ENCODE data around the gene TNIK.

TNIK gene

GRCh38 chr3:171261487-171261886 is 198.7 kb downstream of the TNIK start:
- no peaks in the 10 kb centered on the region for H3F3A ChIP-seq (ENCODE audit: low read depth)
- no peak overlapping the region for H2AFZ ChIP-seq (ENCODE audit: low read length)
- H3K27me3 ChIP-seq (ENCODE audit: insufficient read depth, low read length, poor library complexity, severe bottlenecking) = no peaks in the 10 kb centered on the region
- no peak overlapping the region for H3K4me2 ChIP-seq (ENCODE audit: low read depth, low read length, poor library complexity, severe bottlenecking)
- TF ChIP-seq CTCF (conservative IDR thresholded peaks at IDR 0.05; ENCODE audit: low read length) (no peak), EZH2phosphoT487 (IDR thresholded peaks at IDR 0.05; ENCODE audit: borderline replicate concordance) (no peak)
- H3K36me3 ChIP-seq (ENCODE audit: insufficient read depth, low read length) = no peaks in the 10 kb centered on the region
- H3K9me2 ChIP-seq (replicated peaks; ENCODE audit: low read depth, low read length) = no peaks in the 10 kb centered on the region
- H3K79me2 ChIP-seq (ENCODE audit: insufficient read depth, low read length) = peaks cover 89% of the 10 kb centered on the region
- H4K20me1 ChIP-seq (ENCODE audit: insufficient read depth, low read length, poor library complexity, severe bottlenecking) = no peaks in the 10 kb centered on the region
- H3K9me3 ChIP-seq (ENCODE audit: insufficient read depth, low read depth, low read length) = no peaks in the 10 kb centered on the region
- H3K4me1 ChIP-seq (ENCODE audit: insufficient read depth, low read length, poor library complexity, severe bottlenecking) = peaks cover 50% of the 10 kb centered on the region
- no peak overlapping the region for H3K4me3 ChIP-seq (ENCODE audit: low read length, poor library complexity, severe bottlenecking)
- no peak overlapping the region for H3K9ac ChIP-seq (ENCODE audit: low read depth, low read length, poor library complexity, severe bottlenecking)

GRCh38 chr3:171260899-171261298 is 199.3 kb downstream of the TNIK start:
- H3K4me3 ChIP-seq (ENCODE audit: low read length, poor library complexity, severe bottlenecking) = no peak overlapping the region

GRCh38 chr3:171260466-171260865 is 199.7 kb downstream of the TNIK start:
- H2AFZ ChIP-seq (ENCODE audit: low read length) = no peak overlapping the region
- H3K9ac ChIP-seq (ENCODE audit: low read depth, low read length, poor library complexity, severe bottlenecking) = no peak overlapping the region
- H3F3A ChIP-seq (ENCODE audit: low read depth) = no peaks in the 10 kb centered on the region
- peaks cover 55% of the 10 kb centered on the region for H3K4me1 ChIP-seq (ENCODE audit: insufficient read depth, low read length, poor library complexity, severe bottlenecking)
- H4K20me1 ChIP-seq (ENCODE audit: insufficient read depth, low read length, poor library complexity, severe bottlenecking) = no peaks in the 10 kb centered on the region
- no peaks in the 10 kb centered on the region for H3K9me3 ChIP-seq (ENCODE audit: insufficient read depth, low read depth, low read length)
- no peaks in the 10 kb centered on the region for H3K36me3 ChIP-seq (ENCODE audit: insufficient read depth, low read length)
- peaks cover 89% of the 10 kb centered on the region for H3K79me2 ChIP-seq (ENCODE audit: insufficient read depth, low read length)
- H3K4me2 ChIP-seq (ENCODE audit: low read depth, low read length, poor library complexity, severe bottlenecking) = no peak overlapping the region
- no peaks in the 10 kb centered on the region for H3K9me2 ChIP-seq (replicated peaks; ENCODE audit: low read depth, low read length)
- no peaks in the 10 kb centered on the region for H3K27me3 ChIP-seq (ENCODE audit: insufficient read depth, low read length, poor library complexity, severe bottlenecking)
- no peak overlapping the region for H3K4me3 ChIP-seq (ENCODE audit: low read length, poor library complexity, severe bottlenecking)
- TF ChIP-seq EZH2phosphoT487 (IDR thresholded peaks at IDR 0.05; ENCODE audit: borderline replicate concordance) = no peak
- TF ChIP-seq CTCF (conservative IDR thresholded peaks at IDR 0.05; ENCODE audit: low read length) = no peak

More at GRCh38 chr3:171260899-171261298, 199.3 kb downstream of the TNIK start:
- no peak for TF ChIP-seq EZH2phosphoT487 (IDR thresholded peaks at IDR 0.05; ENCODE audit: borderline replicate concordance)
- no peaks in the 10 kb centered on the region for H3K27me3 ChIP-seq (ENCODE audit: insufficient read depth, low read length, poor library complexity, severe bottlenecking)
- peaks cover 50% of the 10 kb centered on the region for H3K4me1 ChIP-seq (ENCODE audit: insufficient read depth, low read length, poor library complexity, severe bottlenecking)
- H3K36me3 ChIP-seq (ENCODE audit: insufficient read depth, low read length) = no peaks in the 10 kb centered on the region
- no peak overlapping the region for H3K4me2 ChIP-seq (ENCODE audit: low read depth, low read length, poor library complexity, severe bottlenecking)
- no peaks in the 10 kb centered on the region for H4K20me1 ChIP-seq (ENCODE audit: insufficient read depth, low read length, poor library complexity, severe bottlenecking)
- peaks cover 89% of the 10 kb centered on the region for H3K79me2 ChIP-seq (ENCODE audit: insufficient read depth, low read length)
- H3K9ac ChIP-seq (ENCODE audit: low read depth, low read length, poor library complexity, severe bottlenecking) = no peak overlapping the region
- no peaks in the 10 kb centered on the region for H3K9me2 ChIP-seq (replicated peaks; ENCODE audit: low read depth, low read length)
- H3K9me3 ChIP-seq (ENCODE audit: insufficient read depth, low read depth, low read length) = no peaks in the 10 kb centered on the region
- H3F3A ChIP-seq (ENCODE audit: low read depth) = no peaks in the 10 kb centered on the region
- no peak overlapping the region for H2AFZ ChIP-seq (ENCODE audit: low read length)

- no peaks in the 10 kb centered on the region for H3K36me3 ChIP-seq (ENCODE audit: insufficient read depth, low read length)
- no peaks in the 10 kb centered on the region for H4K20me1 ChIP-seq (ENCODE audit: insufficient read depth, low read length, poor library complexity, severe bottlenecking)
- no peak overlapping the region for H3K4me3 ChIP-seq (ENCODE audit: low read length, poor library complexity, severe bottlenecking)
- peaks cover 70% of the 10 kb centered on the region for H3K4me1 ChIP-seq (ENCODE audit: insufficient read depth, low read length, poor library complexity, severe bottlenecking)
- no peak overlapping the region for H2AFZ ChIP-seq (ENCODE audit: low read length)
- 0 out of 2 replicates have a peak, but pooled peaks cover 4% of the 10 kb centered on the region for H3F3A ChIP-seq (ENCODE audit: low read depth)
- H3K9me3 ChIP-seq (ENCODE audit: insufficient read depth, low read depth, low read length) = no peaks in the 10 kb centered on the region
- H3K4me2 ChIP-seq (ENCODE audit: low read depth, low read length, poor library complexity, severe bottlenecking) = no peak overlapping the region
- H3K9ac ChIP-seq (ENCODE audit: low read depth, low read length, poor library complexity, severe bottlenecking) = no peak overlapping the region
- no peak for TF ChIP-seq CTCF (conservative IDR thresholded peaks at IDR 0.05; ENCODE audit: low read length)
- no peak for TF ChIP-seq EZH2phosphoT487 (IDR thresholded peaks at IDR 0.05; ENCODE audit: borderline replicate concordance)
- no peaks in the 10 kb centered on the region for H3K9me2 ChIP-seq (replicated peaks; ENCODE audit: low read depth, low read length)
- H3K79me2 ChIP-seq (ENCODE audit: insufficient read depth, low read length) = peaks cover 95% of the 10 kb centered on the region
- no peaks in the 10 kb centered on the region for H3K27me3 ChIP-seq (ENCODE audit: insufficient read depth, low read length, poor library complexity, severe bottlenecking)
Measured at GRCh38 chr3:171258316-171258715, 201.9 kb downstream of the TNIK start.

Data from Loucy (cell line).